HG03521 (cell line): Measurements from ENCODE around the gene CPEB3.
"Not testable (repeated sequence)": the region's sequence is repeated elsewhere in the genome, so short reads cannot be mapped to it uniquely, and the experiment has no call there.

Experiments used
- ATAC-seq: cut with Tn5 transposase; IDR thresholded peaks from one replicate; pipeline ENCODE4 v1.9.1; 2021; ENCODE audit warnings: mild to moderate bottlenecking, moderate library complexity; ENCODE audit not compliant: unreplicated experiment

CPEB3 gene

DNA sequence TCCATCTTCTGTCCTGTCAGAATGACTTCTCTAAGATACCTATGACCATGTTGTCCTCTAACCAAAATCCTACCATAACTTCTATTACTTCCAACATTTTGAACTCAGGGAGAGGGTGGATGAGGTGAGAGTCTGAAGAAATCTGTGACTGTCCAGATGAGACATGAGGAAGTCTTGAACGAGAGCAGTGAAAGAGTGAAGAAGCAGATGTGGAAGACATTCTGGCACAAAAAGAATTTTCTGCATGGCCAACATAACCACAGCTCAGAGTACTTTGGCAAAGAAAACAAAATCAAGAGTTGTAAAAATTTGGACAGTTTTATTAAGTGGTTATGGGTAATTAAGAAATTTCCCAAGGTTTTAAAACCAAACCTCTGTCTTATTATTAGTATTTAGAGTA lies 141.6 kb downstream of the CPEB3 start:
- ATAC-seq, result no peak

DNA sequence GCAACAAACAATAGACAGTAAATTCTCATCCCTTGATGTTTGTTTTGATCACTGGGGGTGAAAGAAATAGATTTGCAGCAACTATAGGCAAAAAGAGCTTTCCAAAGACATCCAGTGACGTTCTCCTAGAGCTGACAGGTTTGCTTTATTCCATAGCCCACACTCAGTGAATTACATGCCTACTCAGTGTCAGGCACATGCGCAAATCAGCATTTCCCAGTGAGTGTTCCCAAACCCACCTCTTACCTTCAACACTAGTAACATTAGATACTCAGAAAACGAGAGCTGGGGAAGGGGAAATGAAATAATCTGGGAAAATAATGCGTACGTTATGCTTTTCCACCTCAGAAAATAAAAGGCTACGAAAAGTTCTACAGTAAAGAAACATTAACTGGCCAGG lies 144.1 kb downstream of the CPEB3 start:
- ATAC-seq, result no peak

DNA sequence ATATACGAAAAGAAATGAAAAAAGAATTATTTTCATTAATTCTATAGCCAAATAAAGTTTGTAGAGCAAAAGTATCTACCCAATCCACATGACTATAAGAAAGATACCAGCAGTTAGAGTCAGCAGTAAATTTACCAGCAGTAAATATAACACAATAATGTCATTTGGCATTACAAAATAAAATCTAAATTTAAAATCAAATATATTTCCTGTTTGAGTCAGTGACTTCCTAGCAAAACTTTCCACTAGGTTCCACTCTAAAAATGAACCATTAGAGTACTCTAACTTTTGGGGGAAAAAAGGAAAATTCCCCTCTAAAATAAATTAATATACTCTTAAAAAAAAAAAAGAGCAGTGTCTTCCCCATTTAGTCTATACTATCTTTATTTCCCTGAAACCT lies 144.8 kb downstream of the CPEB3 start:
- ATAC-seq, result no peak

DNA sequence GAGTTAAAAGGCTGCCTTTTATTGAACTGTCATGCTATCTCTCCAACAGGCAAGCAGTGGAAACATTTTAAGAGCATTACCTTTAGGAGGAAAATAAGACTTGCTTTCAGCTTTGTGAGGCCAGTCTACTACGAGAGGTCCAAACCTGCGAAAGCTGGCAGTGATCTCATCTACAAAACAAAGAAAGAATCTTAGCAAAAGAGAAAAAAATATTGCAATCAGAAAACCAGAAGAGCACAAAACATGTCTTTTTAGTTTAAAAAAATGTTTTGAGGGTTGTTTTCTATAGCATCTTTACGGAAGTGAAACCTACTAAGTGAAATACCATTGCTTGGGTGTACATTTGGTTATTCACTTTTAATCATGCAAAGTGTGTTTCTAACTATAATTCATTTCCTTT lies 147.9 kb downstream of the CPEB3 start:
- peak; percentile 71 for ATAC-seq

DNA sequence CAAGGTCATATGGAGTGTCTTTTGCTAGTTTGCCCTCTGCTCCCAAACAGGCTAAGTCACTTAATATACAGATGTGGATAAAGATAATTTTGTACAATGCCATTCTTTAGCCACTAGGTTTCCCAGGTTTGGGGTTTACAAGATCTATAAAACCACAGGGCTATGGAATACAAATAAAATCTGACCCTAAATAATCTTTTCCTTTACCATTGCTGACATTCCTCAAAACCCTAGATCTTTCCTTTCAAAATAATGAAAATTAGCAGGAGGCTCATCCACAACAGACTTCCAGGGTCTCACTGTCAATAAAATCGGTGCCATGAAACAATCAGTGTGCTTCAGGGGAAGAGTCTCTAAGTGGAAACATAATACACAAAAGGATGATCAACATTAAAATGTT lies 148.4 kb downstream of the CPEB3 start:
- no peak for ATAC-seq

DNA sequence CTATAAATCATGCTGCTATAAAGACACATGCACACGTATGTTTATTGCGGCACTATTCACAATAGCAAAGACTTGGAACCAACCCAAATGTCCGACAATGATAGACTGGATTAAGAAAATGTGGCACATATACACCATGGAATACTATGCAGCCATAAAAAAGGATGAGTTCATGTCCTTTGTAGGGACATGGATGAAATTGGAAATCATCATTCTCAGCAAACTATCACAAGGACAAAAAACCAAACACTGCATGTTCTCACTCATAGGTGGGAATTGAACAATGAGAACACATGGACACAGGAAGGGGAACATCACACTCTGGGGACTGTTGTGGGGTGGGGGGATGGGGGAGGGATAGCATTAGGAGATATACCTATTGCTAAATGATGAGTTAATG lies 149.7 kb downstream of the CPEB3 start:
- ATAC-seq, result not testable (repeated sequence)

DNA sequence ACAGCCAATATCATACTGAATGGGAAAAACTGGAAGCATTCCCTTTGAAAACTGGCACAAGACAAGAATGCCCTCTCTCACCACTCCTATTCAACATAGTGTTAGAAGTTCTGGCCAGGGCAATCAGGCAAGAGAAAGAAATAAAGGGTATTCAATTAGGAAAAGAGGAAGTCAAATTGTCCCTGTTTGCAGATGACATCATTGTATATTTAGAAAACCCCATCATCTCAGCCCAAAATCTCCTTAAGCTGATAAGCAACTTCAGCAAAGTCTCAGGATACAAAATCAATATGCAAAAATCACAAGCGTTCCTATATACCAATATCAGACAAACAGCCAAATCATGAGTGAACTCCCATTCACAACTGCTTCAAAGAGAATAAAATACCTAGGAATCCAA lies 156.8 kb downstream of the CPEB3 start:
- ATAC-seq, result not testable (repeated sequence)

DNA sequence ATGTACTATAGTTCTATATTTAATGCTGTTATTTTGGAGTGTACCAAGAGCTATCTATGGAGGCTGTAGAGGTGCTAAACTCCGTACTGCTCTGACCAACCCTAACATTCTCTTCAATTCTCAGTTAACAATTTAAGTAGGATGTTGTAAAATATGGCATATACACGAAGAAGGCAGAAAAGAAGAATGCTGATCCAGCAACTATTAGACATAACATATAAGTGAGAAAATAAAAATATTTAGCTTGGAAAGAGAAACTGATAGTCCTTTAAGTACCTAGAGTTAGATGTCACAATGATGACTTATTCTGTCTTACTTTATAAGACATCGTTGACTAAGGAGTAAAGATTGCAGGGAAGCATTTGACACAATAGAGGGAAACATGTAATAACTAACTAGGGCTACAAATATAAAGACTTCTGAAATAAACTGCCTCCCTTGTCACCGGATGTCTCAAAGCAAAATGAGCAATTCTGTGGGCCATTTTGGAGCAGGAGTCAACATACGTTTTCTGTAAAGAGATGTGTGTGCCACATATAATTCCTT lies 159.5 kb downstream of the CPEB3 start:
- no peak for ATAC-seq

DNA sequence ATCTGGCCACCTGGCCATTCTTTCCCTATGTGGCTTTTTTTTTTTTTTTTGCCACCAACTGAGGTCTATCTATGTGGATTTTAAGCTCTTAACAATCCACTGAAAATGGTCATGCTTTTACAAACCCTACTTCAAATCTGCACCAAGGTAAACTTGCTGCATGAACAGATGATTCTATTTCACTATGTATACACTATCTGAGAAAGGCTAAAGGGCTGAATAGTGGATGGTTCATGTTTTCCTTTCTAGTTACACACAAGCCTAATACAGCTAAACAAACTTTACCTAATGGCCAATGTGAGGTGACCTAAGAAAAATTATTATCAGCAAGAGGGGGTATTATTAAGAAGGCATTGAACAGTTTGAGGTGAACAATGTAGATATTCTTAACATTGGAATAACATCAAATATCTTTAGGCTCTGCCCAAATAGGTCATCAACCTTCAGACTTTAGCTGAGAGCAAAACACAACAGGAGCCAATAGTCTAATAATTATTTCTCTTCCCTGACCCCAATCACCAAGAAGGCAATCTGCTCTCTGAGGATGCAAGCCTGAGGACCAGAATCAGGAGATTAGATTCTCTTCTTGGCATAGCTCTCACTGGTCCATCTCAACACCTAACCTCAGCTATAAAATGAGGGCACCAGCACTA lies 160.1 kb downstream of the CPEB3 start:
- ATAC-seq, result no peak

DNA sequence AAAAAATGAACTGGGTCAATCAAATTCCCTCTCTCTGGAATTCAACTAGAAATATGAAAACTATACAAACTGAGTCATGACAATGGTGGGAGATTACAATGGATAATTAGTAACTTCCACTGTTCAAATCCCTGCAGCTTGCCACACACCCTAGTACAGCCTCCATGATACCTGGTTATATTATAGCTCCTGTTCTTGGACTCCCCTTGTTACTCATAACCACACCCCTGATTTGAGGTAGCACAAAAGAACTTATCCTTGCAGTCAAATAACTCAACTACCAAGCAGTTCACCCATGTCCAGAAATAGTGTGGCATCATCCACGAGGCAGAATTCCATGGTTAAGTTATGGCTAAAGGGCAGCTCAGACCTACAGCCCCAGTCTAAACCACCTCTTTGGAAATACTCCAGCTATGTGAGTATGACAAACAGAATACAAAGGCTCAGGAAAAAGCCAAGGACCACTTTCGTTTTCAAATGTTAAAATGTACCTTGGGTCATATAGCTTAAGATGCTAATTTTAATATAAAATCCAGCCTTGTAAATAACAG lies 164.7 kb downstream of the CPEB3 start:
- ATAC-seq, result no peak

DNA sequence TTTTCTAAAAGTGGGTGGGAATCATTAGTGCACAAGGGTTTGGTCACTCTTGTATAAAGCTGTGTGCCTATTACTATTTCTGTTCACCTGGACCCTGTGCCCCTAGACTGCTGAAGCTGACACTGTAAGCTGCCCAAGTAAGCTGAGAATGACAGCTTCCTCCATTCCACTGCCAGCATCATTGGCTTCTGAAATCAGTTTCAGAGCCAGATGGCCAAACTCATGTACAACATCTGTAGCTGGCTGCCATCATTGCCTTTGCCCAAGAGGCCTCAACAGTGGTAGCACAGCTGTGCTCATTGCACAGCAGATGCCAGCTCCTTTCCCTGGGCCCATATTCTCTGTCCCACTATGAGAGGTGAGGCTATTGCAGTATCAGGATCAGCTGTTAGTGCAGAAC lies 165.7 kb downstream of the CPEB3 start:
- no peak for ATAC-seq

DNA sequence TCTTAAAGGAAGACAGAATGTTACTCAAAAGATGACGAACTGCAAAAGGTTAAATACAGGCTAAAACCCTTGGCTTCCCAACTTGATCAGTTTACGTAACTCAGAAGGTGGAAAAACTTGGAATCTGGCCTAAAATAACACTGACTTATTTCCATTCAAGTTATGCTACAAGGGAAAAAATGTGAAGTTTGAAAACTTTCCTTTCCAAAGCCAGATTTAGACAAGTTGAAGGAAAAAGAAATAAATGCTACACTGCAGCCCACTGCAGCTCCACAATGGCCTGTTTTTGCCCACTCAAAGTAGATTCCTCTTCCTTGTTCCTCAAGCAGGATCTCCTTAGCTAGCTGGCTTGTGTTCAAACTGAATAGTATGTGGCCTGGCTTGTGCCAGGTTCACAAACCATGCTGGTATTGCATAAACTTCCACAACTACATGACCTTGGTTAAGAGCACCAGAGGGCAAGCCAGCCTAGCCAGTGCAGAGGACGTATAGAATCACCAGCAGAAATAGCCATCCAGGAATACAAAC lies 166.2 kb downstream of the CPEB3 start:
- ATAC-seq, result no peak

DNA sequence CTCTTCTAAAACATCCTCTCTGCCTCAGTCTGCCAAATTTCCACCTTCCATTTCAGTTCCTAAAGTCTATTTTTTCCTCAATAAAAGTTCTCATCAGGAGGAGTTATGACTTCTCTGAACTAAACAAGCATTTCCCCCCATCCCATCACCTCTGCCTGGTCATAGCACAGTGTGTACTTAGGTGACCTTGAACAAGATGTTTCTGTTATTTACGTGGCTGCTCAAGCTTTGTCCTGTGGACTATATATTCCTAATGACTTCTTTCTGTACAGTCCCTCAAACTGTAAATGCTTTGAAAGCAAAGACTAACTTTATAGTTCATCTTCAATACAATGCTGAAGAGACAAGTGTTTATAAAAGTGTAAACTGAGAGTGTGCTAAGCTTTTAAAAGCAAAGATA lies 166.9 kb downstream of the CPEB3 start:
- ATAC-seq, result no peak

DNA sequence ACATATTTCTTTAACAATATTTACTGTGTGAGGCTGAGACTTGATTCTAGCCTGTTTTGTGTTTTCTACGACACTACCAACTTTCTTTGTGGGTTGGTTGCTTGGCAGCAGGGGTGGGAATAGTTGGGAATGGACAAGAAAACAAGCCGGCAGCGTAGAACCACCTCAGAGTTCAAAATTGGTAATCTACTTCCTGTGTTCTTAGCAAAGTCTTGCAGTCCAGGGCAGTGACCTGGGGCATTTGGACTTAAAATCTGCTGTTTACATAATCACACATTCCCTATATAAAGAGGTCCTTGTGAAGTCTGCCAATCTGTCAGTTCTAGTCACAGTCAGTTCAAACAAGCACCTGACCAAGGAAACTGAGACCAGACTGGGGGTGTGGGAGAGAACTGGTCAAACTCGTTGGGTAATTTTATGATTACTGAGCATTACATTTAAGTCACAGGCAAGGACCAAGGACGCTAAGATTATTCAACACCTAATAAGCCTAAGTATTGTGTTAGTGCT lies 167.9 kb downstream of the CPEB3 start:
- ATAC-seq, result no peak

DNA sequence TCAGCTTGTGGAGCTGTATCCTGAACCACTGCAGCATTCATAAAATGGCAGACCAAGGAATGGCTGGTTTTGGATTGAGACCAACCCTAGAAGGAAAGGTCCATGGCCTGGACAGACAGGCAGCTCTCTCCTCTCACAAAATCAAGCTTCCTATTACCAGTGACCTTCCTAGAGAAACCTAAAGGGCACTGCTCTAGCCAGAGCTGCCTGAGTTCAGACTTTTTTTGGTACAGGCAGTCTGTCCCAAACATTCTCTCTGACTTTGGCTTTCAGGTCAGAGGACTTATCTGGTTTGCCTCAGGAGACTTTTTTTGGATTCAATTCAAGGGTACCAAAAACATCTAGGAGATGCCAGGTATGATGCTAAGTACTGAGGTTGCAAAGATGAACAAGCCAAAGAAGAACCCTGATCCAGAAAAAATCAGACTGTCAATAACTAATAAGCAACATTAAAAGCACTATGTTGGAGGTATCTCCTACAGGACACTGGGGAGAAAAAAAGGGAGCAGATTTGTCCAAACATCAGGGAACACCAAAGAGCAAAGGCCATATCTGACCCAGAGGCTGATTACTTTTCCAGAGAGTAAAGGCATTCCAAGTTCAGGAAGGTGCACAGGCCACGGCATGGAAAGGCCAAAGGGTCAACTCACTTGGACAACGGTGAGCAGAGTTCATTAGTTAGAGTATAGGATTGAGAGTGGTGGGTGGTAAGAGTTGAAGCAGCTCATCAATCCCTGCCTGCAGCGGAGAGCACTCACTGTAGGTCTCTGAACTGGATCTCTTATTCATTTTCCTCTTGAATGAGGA lies 169.0 kb downstream of the CPEB3 start:
- no peak for ATAC-seq

DNA sequence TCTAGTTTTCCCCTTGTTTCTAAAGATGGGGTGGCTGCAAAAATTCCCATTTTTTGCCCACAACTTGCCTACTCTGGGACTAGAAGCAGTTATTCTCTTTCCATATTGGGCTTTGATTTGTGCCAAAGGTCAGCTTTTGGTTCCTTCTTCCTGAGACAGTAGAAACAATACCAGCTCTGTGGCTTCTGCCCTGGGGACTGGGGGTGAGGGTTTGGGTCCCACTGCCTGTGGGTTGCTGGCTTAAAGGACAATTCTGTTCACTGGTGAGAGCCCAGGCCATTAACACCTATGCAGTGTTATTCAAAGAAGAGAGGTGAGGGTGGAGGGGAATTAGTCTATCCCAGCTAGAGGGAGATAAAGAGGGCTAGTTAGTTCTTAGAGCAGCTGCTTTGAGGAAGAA lies 171.5 kb downstream of the CPEB3 start:
- ATAC-seq, result no peak

DNA sequence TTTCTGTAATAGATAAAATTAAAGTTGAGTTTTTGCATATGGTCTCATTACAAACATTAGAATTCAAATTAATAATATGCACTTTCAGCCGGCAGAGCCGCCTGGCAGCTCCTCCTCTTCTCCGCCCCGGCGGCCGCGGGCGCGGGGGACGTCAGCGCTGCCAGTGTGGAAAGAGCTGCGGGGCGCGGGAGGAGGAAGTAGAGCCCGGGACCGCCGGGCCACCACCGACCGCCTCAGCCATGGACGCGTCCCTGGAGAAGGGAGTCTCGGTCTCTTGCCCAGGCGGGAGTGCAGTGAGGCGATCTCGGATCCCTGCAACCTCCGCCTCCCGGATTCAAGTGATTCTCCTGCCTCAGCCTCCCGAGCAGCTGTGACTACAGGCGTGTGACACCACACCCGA lies 176.0 kb downstream of the CPEB3 start:
- not testable (repeated sequence) for ATAC-seq

DNA sequence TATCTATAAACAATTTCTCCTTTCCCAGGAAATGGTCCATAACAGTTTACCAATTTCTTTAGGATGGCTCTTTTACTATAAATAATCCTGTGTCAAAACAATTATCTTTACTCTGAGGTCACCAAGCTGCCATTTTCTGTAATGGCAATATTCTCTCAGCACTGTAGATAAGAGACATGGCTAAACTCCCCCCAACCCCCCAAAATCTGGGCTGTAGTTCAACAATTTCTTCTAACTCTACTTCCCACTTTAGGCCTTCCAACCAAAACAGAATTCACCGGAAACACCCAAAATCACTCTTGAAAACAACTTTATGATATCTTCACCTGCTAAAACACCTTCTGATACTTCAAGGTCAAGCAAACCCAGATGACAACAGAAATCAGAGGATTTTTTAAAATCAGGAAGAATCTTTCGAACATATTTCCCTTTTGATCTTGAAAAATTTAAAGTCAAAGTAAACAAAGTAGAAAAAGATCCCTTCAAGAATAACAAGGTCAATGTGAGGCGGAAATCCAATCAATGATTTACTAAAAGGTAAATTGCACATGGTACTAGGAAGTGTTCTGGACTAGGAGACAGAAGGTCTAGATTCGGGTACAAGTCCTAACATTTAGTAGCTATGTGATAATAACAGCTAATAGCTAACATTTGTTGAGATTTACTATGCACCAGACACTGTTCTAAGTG lies 176.8 kb downstream of the CPEB3 start:
- no peak for ATAC-seq

DNA sequence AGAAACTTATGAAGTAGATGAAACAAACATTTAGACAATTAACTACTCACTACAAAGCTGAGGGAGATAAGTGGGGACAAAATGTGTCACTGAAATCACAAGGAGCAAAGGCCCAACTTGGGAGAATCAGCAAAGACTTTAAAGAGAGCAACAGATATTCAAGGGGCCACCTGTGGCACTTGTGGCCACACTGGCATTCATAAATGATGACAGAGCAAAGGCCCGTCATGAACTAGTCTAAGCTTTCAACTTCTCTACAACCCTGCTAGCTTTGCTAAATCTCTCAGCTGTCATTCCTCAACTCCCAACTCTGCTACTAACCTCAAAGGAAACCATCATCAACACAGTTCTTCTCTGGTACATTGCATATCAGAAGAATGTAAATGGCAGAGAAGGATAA lies 178.4 kb downstream of the CPEB3 start:
- no peak for ATAC-seq

DNA sequence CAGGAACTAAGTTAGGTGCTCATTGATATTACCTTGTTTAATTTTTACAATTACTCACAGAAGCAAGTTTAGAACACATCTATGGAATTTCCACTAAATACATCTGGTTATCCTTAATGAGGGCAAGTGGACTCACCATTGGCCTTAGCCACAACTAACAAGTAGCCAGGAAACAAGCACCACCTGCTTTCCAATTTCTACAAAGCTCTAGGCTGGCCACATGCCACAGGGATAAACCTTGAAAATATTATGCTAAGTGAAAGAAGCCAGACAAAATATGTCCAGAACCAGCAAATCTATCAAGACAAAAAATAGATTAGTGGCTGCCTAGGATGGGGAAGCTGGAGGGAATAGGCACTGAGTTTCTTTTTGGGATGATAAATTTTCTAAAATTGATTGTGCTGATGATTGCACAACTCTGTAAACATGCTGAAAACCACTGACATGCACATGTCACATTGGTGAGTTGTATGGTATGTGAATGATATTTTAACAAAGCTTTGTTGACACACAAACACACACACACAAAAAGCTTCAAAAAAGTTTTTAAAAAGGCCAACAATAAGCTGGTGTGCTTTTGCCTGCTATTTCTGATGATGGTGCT lies 179.4 kb downstream of the CPEB3 start:
- no peak for ATAC-seq
